Endothelial cell of umbilical vein (primary cell): ENCODE data around the gene RELL1. TPM values are rescaled to one million over a fixed set of nuclear protein-coding genes. Genes with fewer than 3 reads are reported as not detected.
A peak's percentile ranks its signal among the peaks of the same experiment; 100 is the strongest.

ENCODE experiments used
- BruUV-seq: library from RNA; stranded (reverse); fragments of 400-500 nt; replicated peaks from 2 replicates; lab custom pipeline; 2021; lab: Mats Ljungman, UMichigan
- CTCF ChIA-PET: fragments of 300-600, 350-600 bp; sonication (Branson Sonifier 250); formaldehyde crosslinking; loops from one replicate; lab custom pipeline; 2021; ENCODE audit warnings: antibody characterized with exemption, inconsistent platforms; lab: Charles Lee
- POLR2A ChIA-PET: fragments of 300-600, 350-600 bp; sonication (Branson Sonifier 250); formaldehyde crosslinking; loops from one replicate; lab custom pipeline; 2021; ENCODE audit warnings: antibody characterized with exemption, inconsistent platforms; lab: Charles Lee
- DNase-seq: peaks from one replicate; pipeline ENCODE4 v3.0.0-alpha.2; 2011; ENCODE audit warnings: low read depth, low spot score
- FAIRE-seq: peaks from 2 replicates; lab custom pipeline; 2011; peaks lifted over from hg19 to GRCh38; lab: Jason Lieb, UNC
- H2AFZ ChIP-seq: 2 replicates; pipeline ENCODE4 v1.6.0; 2012; ENCODE audit warnings: low read depth, low read length, control low read depth, inconsistent platforms
- H3K27ac ChIP-seq: 2 replicates; pipeline ENCODE4 v1.5.1; 2011; ENCODE audit warnings: low read depth, mild to moderate bottlenecking, control low read depth, low read length, moderate library complexity; ENCODE audit not compliant: insufficient read depth
- H3K27me3 ChIP-seq, 2 experiments: 2 replicates each; pipeline versions ENCODE4 v1.6.0 to v1.6.1; 2011; ENCODE audit warnings: low read length in 2 of 2, mixed read lengths in 1 of 2; ENCODE audit not compliant: control insufficient read depth in 2 of 2, insufficient read depth in 2 of 2
- H3K36me3 ChIP-seq, 2 experiments: 2 replicates in 1 of 2; 3 replicates in 1 of 2; pipeline ENCODE4 v1.5.1; 2011; ENCODE audit warnings: low read length in 2 of 2, mild to moderate bottlenecking in 1 of 2, moderate library complexity in 1 of 2; ENCODE audit not compliant: control insufficient read depth in 2 of 2, insufficient read depth in 2 of 2; ENCODE audit errors: extremely low read depth in 1 of 2
- H3K4me1 ChIP-seq: 3 replicates; pipeline ENCODE4 v1.5.1; 2011; ENCODE audit warnings: mild to moderate bottlenecking, low read length; ENCODE audit not compliant: control insufficient read depth, insufficient read depth; ENCODE audit errors: extremely low read depth
- H3K4me2 ChIP-seq: 2 replicates; pipeline ENCODE4 v1.6.1; 2011; ENCODE audit warnings: low read length, control low read depth, mixed read lengths; ENCODE audit not compliant: insufficient read depth
- H3K4me3 ChIP-seq, 3 experiments: fragments of 200-600 bp in 1 of 3; sonication (generic), shearing (Covaris generic) in 1 of 3; replicated peaks in 1 of 3; 2 replicates each; pipeline ENCODE4 v1.5.1; 2011 to 2016; ENCODE audit warnings: control low read depth in 3 of 3, low read length in 3 of 3, mild to moderate bottlenecking in 2 of 3, inconsistent platforms in 1 of 3, low read depth in 1 of 3, moderate library complexity in 1 of 3; ENCODE audit not compliant: insufficient read depth in 1 of 3
- H3K79me2 ChIP-seq: 2 replicates; pipeline ENCODE4 v1.6.0; 2012; ENCODE audit warnings: low read length, inconsistent platforms; ENCODE audit not compliant: control insufficient read depth, insufficient read depth
- H3K9ac ChIP-seq: replicated peaks from 2 replicates; pipeline ENCODE3; 2011; ENCODE audit warnings: low read length, control low read depth; ENCODE audit not compliant: insufficient read depth; ENCODE audit errors: extremely low read depth
- H3K9me1 ChIP-seq: replicated peaks from 3 replicates; pipeline ENCODE4 v1.6.0; 2011; ENCODE audit warnings: mild to moderate bottlenecking, low read length; ENCODE audit not compliant: control insufficient read depth, insufficient read depth; ENCODE audit errors: extremely low read depth
- H3K9me3 ChIP-seq: replicated peaks from 2 replicates; pipeline ENCODE4 v1.5.1; 2012; ENCODE audit warnings: low read length, inconsistent platforms; ENCODE audit not compliant: control insufficient read depth, insufficient read depth
- H4K20me1 ChIP-seq: replicated peaks from 2 replicates; pipeline ENCODE3; 2011; ENCODE audit warnings: mild to moderate bottlenecking, low read length; ENCODE audit not compliant: control insufficient read depth, insufficient read depth; ENCODE audit errors: extremely low read depth
- EZH2 ChIP-seq: IDR thresholded peaks from 2 replicates; pipeline ENCODE4 v1.6.1; 2012; ENCODE audit warnings: borderline replicate concordance, low read depth, mild to moderate bottlenecking, moderate library complexity, low read length, inconsistent platforms; ENCODE audit not compliant: severe bottlenecking
- FOS ChIP-seq: IDR thresholded peaks from 2 replicates; pipeline ENCODE4 v1.6.1; 2011; ENCODE audit warnings: mild to moderate bottlenecking, low read length, moderate library complexity, borderline replicate concordance; ENCODE audit not compliant: insufficient read depth
- GATA2 ChIP-seq: IDR thresholded peaks from 2 replicates; pipeline ENCODE4 v1.7.0; 2011; ENCODE audit warnings: low read depth, mild to moderate bottlenecking, moderate library complexity, mixed read lengths, low read length; ENCODE audit not compliant: insufficient read length, insufficient read depth
- JUN ChIP-seq: IDR thresholded peaks from 2 replicates; pipeline ENCODE4 v1.6.1; 2011; ENCODE audit warnings: borderline replicate concordance, low read depth; ENCODE audit not compliant: insufficient read length, insufficient read depth
- MYC ChIP-seq: IDR thresholded peaks from one replicate; pipeline ENCODE4 v1.6.1; 2011; ENCODE audit warnings: mild to moderate bottlenecking, low read depth, low read length
- POLR2A ChIP-seq: IDR thresholded peaks from 2 replicates; pipeline ENCODE4 v1.6.1; 2012; ENCODE audit warnings: low read depth, mild to moderate bottlenecking, control low read depth, low read length
- POLR2AphosphoS5 ChIP-seq: IDR thresholded peaks from 2 replicates; pipeline ENCODE4 v1.6.1; 2012; ENCODE audit warnings: low read depth, mild to moderate bottlenecking, control low read depth, low read length, moderate library complexity; ENCODE audit not compliant: insufficient read depth
- dilution Hi-C: fragments of 300-500 bp; cut with MboI; formaldehyde crosslinking; loops from one replicate; pipeline ENCODE4 v1.15.0; 2019; ENCODE audit warnings: low sequenced_read_pairs; ENCODE audit not compliant: extremely low pct_ligation_motif_present
- intact Hi-C: fragments of 100-400 bp; cut with micrococcal nuclease; formaldehyde crosslinking; loops from one replicate; pipeline ENCODE4 v1.10.0; 2022
- polyA plus RNA-seq, 4 experiments: library from polyadenylated mRNA; depleted of rRNA in 3 of 4; stranded (reverse) in 3 of 4; unstranded in 1 of 4; fragments of >200 nt; gene quantifications; 2 replicates each; pipeline versions ENCODE4 v1.2.1 to v1.2.3, GENCODE V29; 2011 to 2012; ENCODE audit warnings: missing spikeins in 1 of 4
- total RNA-seq: library from RNA; stranded (reverse); gene quantifications from 2 replicates; pipeline ENCODE4 v1.2.3, GENCODE V29; 2021
- TF ChIP-seq, protein P1 (sequence below): IDR thresholded peaks from 2 replicates; pipeline ENCODE4 v1.6.1; 2011; ENCODE audit not compliant: insufficient read depth, insufficient read length
- TF ChIP-seq, protein P2 (sequence below), 2 donors: IDR thresholded peaks; 1 replicate in 1 of 2; 2 replicates in 1 of 2; pipeline ENCODE4 v1.5.1; 2011; ENCODE audit warnings: low read length in 2 of 2, mild to moderate bottlenecking in 2 of 2, moderate library complexity in 2 of 2, control low read depth in 1 of 2, inconsistent platforms in 1 of 2, low read depth in 1 of 2; ENCODE audit not compliant: insufficient read depth in 1 of 2; ENCODE audit errors: extremely low read depth in 1 of 2

RELL1 gene
- total and polyA plus RNA-seq, 2 donors (not counting 3 experiments of a cell fraction or from before 2014, with no cell fraction given): 20.8 to 91.7 TPM

DNA sequence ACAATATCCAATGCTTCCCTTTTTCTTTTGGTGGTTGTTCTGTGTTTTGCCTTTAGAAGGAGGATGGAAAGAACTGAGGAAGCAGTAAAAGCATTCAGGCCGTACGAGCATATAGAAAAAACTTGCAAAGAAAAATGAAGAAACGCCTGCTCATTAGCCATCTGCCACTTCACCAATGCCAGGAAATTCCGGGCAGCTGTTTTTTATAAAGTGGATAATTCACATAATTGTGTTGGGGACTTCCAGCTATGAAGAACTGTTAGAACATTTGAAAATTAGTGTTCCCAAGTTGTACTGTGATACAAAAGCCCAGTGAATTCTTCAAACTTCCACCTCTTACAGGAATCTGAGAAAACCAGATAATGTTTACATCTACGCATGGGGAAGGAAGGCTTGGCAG is 11.7 kb downstream of the RELL1 start:
- POLR2A ChIA-PET: interaction anchor here (1.5 kb wide), 1 partner anchor 12 kb away, joined by 4 read pairs; the partner anchor contains the start of gene RELL1
- H3K4me1 ChIP-seq: peaks cover 27% of the 10 kb centered on the region
- no peaks in the 10 kb centered on the region for H3K9me3 ChIP-seq
- H3K36me3 ChIP-seq: no peaks in the 10 kb centered on the region
- H3K9me1 ChIP-seq: peaks cover 3% of the 10 kb centered on the region
- no peak overlapping the region for H3K4me3 ChIP-seq
- H2AFZ ChIP-seq: no peak overlapping the region
- peak overlapping the region; percentile 70 for H3K4me2 ChIP-seq
- peak overlapping the region; percentile 22 for H3K9ac ChIP-seq
- FAIRE-seq: peak; percentile 55
- TF ChIP-seq EZH2: no peak
- TF ChIP-seq JUN: no peak
- TF ChIP-seq, protein P1, sequence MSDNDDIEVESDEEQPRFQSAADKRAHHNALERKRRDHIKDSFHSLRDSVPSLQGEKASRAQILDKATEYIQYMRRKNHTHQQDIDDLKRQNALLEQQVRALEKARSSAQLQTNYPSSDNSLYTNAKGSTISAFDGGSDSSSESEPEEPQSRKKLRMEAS: no peak
- TF ChIP-seq POLR2AphosphoS5: no peak
- TF ChIP-seq FOS: no peak
- TF ChIP-seq GATA2: no peak
- no peak for TF ChIP-seq MYC
- TF ChIP-seq, protein P2, sequence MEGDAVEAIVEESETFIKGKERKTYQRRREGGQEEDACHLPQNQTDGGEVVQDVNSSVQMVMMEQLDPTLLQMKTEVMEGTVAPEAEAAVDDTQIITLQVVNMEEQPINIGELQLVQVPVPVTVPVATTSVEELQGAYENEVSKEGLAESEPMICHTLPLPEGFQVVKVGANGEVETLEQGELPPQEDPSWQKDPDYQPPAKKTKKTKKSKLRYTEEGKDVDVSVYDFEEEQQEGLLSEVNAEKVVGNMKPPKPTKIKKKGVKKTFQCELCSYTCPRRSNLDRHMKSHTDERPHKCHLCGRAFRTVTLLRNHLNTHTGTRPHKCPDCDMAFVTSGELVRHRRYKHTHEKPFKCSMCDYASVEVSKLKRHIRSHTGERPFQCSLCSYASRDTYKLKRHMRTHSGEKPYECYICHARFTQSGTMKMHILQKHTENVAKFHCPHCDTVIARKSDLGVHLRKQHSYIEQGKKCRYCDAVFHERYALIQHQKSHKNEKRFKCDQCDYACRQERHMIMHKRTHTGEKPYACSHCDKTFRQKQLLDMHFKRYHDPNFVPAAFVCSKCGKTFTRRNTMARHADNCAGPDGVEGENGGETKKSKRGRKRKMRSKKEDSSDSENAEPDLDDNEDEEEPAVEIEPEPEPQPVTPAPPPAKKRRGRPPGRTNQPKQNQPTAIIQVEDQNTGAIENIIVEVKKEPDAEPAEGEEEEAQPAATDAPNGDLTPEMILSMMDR (IDR thresholded peaks at IDR 0.05; ENCODE audit: extremely low read depth in 1 of 2, insufficient read depth in 1 of 2, low read depth in 1 of 2, low read length in 2 of 2): no peak
- TF ChIP-seq POLR2A: no peak
- H3K79me2 ChIP-seq: peaks cover 88% of the 10 kb centered on the region
- dilution Hi-C loops: no loop called here
- no TSS peak for BruUV-seq
- intact Hi-C loops: loop anchor here (1.0 kb wide), 1 partner anchor 12 kb away; the partner anchor contains the start of gene RELL1
- H4K20me1 ChIP-seq: no peaks in the 10 kb centered on the region
- CTCF ChIA-PET: interaction anchor here (1.0 to 1.4 kb wide), 5 partner anchors 9 to 50 kb away, joined by 3 to 5 read pairs (median 3); no protein-coding TSS in a partner anchor
- H3K27ac ChIP-seq: peak overlapping the region; percentile 48
- DNase-seq: peak; percentile 58
- H3K27me3 ChIP-seq: no peaks in the 10 kb centered on the region
